NCI-H2107 treated with DMSO at 0.1 percent for 48 hours (cell line): Measurements from ENCODE around the gene NELFA.

Experiments
- DNase-seq: peaks from one replicate; lab custom pipeline; 2025; ENCODE audit not compliant: unreplicated experiment; lab: John Stamatoyannopoulos, UW

The NELFA gene

DNA sequence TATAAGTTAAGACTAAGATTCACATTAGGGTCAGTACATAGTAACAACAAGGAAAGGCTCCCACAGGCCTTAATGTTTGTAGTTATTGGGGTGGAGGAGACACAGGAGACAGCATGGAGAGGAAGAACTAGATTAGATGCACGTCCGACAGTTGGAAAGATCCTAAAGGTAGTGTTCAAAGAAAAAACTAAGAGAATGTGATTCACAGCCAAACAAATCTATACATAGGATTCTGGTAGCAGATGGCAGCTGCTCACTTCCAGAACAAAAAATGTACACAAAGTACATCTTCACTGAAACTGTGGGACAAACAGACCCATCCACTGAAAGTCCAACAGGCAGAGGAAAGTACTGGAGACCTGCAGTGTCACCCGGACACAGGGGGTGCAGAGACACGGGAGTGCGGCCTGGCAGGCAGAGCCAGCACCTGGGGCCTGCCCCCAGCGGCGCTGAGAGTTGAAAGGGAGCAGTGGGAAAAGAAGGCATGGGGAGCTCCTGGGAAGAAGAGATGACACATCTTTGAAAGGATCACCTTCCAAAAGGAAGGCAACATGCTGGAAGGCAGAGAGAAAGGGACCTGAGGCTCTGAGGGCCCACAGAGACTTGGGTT, 40.0 kb downstream of the NELFA start:
- no peak for DNase-seq

GRCh38 chr4:1967512-1968149, 41.1 kb downstream of the NELFA start:
- no peak for DNase-seq

DNA sequence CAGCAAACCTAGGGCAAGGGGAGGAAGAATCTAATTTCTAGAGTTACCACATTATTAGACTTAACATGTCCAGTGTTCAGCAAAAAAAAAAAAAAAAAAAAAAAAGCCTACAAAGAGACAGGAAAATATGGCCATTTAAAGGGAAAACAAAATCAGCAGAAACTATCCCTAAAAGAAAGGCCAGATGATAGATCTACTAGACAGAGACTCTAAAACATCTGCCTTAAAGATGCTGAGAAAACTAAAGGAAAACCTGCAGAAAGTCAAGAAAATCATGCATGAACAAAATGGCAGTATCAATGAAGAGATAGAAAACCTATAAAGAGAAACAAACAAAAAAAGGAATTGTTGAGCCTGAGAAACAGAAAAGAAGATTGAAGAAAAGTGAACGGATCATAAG, 43.8 kb downstream of the NELFA start:
- DNase-seq, result no peak

- no peak for DNase-seq
Observed at GRCh38 chr4:1964443-1964842, 44.3 kb downstream of the NELFA start.

GRCh38 chr4:1962980-1963379, 45.8 kb downstream of the NELFA start:
- no peak for DNase-seq

- no peak for DNase-seq
Observed at GRCh38 chr4:1961563-1961962, 47.2 kb downstream of the NELFA start.

GRCh38 chr4:1961038-1961437, 47.7 kb downstream of the NELFA start:
- DNase-seq, result no peak

DNA sequence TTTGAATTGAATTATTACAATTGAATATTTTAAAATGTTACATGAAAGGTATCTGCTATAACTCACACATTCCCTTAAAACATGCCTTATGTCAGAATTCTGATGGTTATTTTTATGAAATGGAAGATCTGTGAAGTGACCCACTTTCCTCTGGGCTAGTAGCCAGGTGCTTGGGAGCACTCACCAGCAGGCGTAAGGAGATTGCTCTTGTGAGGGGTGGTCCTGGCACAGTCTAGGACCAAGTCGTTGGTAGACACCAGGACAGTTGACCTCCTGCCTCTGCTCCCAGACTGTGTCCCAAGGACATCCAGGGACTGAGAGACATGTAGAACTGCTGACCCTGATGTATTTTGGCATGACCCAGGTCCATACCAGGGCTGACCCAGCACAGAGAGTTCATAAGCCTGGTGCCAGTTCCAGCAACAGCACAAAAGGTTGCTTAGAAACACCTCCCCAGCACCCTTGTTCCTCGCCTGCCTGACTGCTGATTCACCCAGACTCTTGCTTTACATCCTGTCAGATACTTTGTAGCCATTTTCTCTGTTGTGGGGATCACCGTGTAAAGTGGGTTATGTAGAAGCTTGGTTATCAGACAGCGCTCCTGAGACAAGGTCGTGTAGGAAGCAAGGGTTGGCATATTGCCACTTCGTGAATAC, 48.5 kb downstream of the NELFA start:
- DNase-seq, result no peak

- no peak for DNase-seq
Observed at GRCh38 chr4:1959104-1959384, 49.7 kb downstream of the NELFA start.

- DNase-seq, result no peak
Observed at GRCh38 chr4:1958276-1959103, 50.3 kb downstream of the NELFA start.

DNA sequence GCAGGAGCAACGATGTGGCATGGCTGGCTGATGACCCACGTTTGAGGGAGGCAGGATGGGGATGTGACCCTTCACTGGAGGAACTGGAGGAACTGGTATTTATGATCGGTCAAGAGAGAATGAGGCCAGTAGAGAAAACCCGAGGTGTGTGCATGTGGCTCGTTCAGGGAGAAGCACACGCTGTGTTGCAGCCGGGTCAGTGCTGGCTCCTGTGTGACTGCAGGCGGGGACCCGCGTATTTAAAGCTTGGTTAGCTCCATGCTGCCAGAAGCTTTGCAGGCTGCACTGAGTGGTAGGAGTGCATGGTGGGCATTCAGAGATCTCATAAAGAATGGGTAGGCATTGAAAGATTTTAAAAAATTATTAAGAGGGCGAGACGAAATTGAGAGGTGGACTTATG, 52.1 kb downstream of the NELFA start:
- no peak for DNase-seq

DNA sequence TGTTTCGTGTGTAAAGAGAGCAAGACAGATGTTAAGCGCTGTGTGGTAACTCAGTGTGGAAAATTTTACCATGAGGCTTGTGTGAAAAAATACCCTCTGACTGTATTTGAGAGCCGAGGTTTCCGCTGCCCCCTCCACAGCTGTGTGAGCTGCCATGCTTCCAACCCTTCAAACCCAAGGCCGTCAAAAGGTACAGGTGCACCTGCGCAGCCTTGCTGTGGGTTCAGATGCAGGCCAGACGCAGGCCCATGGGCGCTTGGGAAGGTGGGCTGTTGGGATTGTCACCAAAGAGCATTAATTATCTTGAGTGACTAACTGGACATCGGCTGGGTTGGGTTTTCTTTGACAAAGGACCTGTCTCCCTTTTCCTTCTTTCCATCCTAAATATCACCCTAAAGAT, 55.4 kb downstream of the NELFA start:
- DNase-seq, result no peak

DNA sequence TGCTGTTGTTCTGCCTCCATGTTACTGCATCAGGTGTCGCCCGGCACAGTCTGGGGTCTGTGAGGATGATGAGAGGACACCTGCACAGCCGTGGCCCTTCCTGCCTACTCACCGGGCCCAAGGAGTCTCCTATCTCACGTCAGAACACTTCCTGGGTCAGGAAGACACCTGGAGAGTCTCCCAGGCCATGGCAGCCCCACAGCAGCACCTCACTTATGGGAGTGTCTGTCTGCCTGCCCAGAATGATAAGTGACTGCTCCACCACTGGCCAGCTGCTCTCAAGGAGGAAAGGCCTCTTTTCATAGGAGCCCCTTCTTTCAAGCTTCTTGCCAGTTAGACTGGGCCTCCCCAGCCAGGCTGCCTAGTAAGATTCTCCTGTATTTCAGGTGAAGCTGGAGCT, 56.1 kb downstream of the NELFA start:
- no peak for DNase-seq

DNA sequence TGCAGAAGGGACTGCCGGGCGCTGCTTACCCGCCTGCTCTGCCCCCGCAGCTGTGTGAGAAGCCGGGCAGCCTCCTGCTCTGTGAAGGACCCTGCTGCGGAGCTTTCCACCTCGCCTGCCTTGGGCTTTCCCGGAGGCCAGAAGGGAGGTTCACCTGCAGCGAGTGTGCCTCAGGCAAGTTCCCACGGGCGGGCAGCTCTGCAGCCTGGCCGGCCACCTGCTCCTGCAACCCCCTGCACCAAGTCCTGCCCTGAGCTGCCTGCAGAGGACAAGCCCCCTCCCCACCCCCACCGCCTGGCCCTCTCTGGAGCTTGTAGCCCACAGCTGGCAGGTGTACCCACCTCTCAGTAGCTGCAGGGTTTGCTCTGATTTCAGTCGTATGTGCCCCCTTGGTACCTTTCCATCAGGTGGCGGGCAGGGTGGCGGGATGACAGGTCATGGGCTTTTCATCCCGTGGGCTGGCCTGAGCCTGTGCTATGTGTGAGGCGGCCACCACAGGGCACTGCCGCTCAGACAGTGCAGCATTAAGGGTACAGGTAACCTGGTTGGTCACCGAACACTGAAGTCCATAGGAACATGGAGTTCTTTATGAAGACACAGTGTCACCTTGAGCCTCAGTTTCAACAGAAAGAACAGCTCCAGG, 56.6 kb downstream of the NELFA start:
- no peak for DNase-seq

DNA sequence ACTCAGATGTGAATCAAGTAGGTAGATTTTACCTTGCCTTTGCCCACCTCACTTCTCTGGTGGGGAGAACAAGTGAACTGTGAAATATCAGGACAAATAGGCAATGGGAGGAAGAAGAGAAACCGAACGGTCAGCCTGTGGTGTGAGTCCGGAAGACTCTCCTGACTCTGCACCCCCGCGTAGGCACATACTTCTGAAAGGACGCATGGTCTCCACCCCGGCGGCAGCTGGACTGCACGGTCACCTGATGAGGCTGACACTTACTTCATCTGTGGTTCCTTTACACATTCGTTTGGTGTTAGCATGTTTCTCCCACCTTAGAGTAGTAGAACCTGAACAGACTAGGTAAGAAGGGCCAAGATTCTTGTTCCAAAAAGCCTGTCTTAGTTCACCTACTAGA, 58.4 kb downstream of the NELFA start:
- no peak for DNase-seq

GRCh38 chr4:1948892-1949436, 59.8 kb downstream of the NELFA start:
- no peak for DNase-seq

DNA sequence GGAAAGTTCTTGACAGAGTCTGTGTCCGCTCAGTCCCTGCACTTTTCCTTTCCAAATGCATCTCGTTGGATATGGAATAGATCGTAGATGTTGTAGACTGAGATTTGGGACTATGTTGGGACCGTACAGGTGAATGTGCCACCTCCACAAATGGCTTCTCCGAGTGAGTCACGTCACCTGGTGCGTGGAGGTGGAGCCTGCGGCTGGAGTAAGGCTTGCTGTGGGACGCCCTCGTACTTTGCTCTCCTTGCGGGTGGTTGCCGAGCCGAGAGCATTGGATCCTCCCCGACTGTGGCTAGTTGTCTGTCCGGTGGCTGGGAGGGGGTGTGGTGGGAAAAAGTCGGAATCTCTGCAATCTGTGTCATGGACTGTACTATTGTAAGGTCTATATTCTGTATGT, 60.5 kb downstream of the NELFA start:
- no peak for DNase-seq

GRCh38 chr4:1945912-1946311, 62.9 kb downstream of the NELFA start:
- DNase-seq, result no peak

DNA sequence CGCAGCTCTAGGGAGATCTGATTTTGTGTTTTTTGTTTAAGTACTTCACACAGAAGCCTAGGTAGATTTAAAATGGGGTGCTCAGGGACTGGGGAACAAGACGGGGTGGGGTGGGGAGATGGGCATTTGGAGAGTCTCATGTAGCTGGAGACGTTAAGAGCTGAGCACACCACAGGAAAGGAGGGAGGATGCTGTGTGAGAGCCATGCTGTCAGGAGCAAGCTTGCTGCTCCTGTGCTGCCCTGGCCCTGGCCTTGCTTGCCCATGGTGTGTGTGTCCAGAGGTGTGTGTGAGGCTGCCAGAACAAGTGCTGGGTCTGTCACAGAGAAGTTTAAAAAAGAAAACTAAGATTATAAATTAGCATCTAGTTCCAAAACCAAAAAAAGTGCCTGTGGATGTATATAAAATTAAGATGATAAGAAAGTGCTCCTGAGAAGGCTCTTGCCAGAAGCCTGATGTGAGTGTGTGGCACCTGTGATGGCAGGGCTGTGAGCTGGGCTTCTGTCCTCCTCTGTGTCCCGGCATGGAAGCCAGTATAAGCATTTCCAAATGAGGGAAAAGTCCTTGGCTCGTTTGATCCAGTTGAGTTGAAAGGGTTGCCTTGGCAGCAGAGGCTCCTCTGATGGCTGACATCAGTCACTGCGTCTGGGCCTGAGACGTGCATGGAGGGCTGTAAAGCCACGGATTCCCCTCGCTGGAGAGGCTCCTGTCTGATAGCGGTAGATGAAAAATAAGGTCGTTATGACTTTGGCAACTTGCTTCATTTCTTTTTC, 63.5 kb downstream of the NELFA start:
- DNase-seq, result no peak

- no peak for DNase-seq
Observed at GRCh38 chr4:1943928-1944327, 64.8 kb downstream of the NELFA start.

DNA sequence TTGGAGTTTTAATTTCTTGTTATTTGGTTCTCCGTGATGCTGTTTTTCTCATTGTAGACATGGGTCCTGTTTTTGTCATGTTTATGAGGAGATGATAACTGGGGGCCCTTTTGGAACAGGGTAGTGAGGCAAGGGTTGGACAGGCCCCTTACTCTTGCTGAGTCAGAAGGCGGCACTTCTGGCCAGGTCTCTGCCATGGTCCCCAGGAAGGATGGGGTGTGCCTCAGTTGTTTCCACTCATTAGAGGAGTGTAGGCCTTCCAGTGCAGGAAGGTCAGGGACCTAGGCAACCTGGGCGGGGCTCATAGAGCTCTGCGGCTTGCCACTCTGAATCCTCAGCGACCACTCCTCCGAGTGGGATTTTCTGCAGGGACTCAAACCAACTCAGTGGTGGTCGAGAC, 68.2 kb downstream of the NELFA start:
- no peak for DNase-seq
